ENCODE results near the gene SRPX2. TPM values are rescaled to one million over a fixed set of nuclear protein-coding genes. Genes with fewer than 3 reads are reported as not detected.

Gene SRPX2
- total and polyA plus RNA-seq, 4 donors, result 5.6 to 19.1 (median 10.9) TPM

- no peaks in the 10 kb centered on the region for H3K4me1 ChIP-seq (ENCODE audit: control insufficient read depth in 5 of 5, insufficient read depth in 5 of 5, low read length in 5 of 5)
- ATAC-seq (ENCODE audit: insufficient read depth, low FRiP score) (no peak), DNase-seq (no peak)
- H3K27me3 ChIP-seq (ENCODE audit: control insufficient read depth in 3 of 3, insufficient read depth in 3 of 3, low read length in 2 of 3), result peaks cover 0 to 29% (median 17%) of the 10 kb centered on the region in 3 donors
- H3K9me3 ChIP-seq (ENCODE audit: control insufficient read depth in 4 of 4, insufficient read depth in 3 of 4, low read length in 3 of 4), result no peaks in the 10 kb centered on the region
- WGBS, 2 donors, result 40 to 46% methylated on average over 3 of the region's 3 CpGs
- H3K4me3 ChIP-seq, result no peak overlapping the region
- H3K27ac ChIP-seq (ENCODE audit: low read depth in 1 of 2, low read length in 1 of 2), result no peak overlapping the region
- TF ChIP-seq CTCF (IDR thresholded peaks at IDR 0.05; ENCODE audit: control extremely low read depth, extremely low read depth), result no peak
- no peaks in the 10 kb centered on the region for H3K36me3 ChIP-seq (ENCODE audit: control insufficient read depth in 4 of 4, insufficient read depth in 4 of 4, low read length in 4 of 4)
- no peak overlapping the region for H3K9ac ChIP-seq (ENCODE audit: insufficient read depth in 1 of 2, low read length in 2 of 2)
Measured at GRCh38 chrX:100704581-100705203, 60.7 kb downstream of the SRPX2 start.

DNA sequence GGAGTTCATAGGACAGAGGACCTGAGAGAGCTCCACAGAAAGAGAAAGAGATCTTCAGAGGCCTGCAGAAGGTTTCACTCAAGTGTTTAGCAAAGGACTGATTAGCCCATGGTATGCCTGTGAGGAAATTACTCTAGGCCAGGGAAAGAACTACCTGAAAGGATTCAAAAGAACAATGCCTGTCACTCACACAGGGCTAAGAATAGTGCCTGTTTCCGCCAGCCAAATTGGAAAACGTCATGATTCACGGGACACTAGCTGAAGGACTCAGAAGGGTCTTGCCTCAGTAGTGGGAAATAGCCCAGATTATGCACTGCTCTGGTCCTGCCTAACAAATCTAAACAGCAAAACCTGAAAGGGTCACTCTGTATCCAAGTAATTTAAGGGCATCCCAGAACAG lies 66.8 kb downstream of the SRPX2 start:
- peaks cover 0 to 10% (median 5%) of the 10 kb centered on the region in 3 donors for H3K27me3 ChIP-seq (ENCODE audit: control insufficient read depth in 3 of 3, insufficient read depth in 3 of 3, low read length in 2 of 3)
- H3K9ac ChIP-seq (ENCODE audit: insufficient read depth in 1 of 2, low read length in 2 of 2), result no peak overlapping the region
- no peak overlapping the region for H3K4me3 ChIP-seq
- no peaks in the 10 kb centered on the region for H3K36me3 ChIP-seq (ENCODE audit: control insufficient read depth in 4 of 4, insufficient read depth in 4 of 4, low read length in 4 of 4)
- no peak overlapping the region for H3K27ac ChIP-seq (ENCODE audit: low read depth in 1 of 2, low read length in 1 of 2)
- no peaks in the 10 kb centered on the region for H3K4me1 ChIP-seq (ENCODE audit: control insufficient read depth in 5 of 5, insufficient read depth in 5 of 5, low read length in 5 of 5)
- no peak for TF ChIP-seq CTCF (IDR thresholded peaks at IDR 0.05; ENCODE audit: control extremely low read depth, extremely low read depth)
- peak in 1 of 3 donors; percentile 9 for DNase-seq
- WGBS, 2 donors, result 46 to 71% methylated on average over 3 of the region's 3 CpGs
- no peaks in the 10 kb centered on the region for H3K9me3 ChIP-seq (ENCODE audit: control insufficient read depth in 4 of 4, insufficient read depth in 3 of 4, low read length in 3 of 4)
- no peak for ATAC-seq (ENCODE audit: insufficient read depth, low FRiP score)

- TF ChIP-seq CTCF (IDR thresholded peaks at IDR 0.05; ENCODE audit: control extremely low read depth, extremely low read depth), result no peak
- Histone ChIP-seq H3K27me3 (ENCODE audit: control insufficient read depth in 3 of 3, insufficient read depth in 3 of 3, low read length in 2 of 3) (peaks cover 0 to 14% (median 4%) of the 10 kb centered on the region in 3 donors), H3K4me1 (ENCODE audit: control insufficient read depth in 5 of 5, insufficient read depth in 5 of 5, low read length in 5 of 5) (no peaks in the 10 kb centered on the region), H3K9ac (ENCODE audit: insufficient read depth in 1 of 2, low read length in 2 of 2) (no peak overlapping the region), H3K4me3 (no peak overlapping the region), H3K9me3 (ENCODE audit: control insufficient read depth in 4 of 4, insufficient read depth in 3 of 4, low read length in 3 of 4) (no peaks in the 10 kb centered on the region), H3K36me3 (ENCODE audit: control insufficient read depth in 4 of 4, insufficient read depth in 4 of 4, low read length in 4 of 4) (no peaks in the 10 kb centered on the region), H3K27ac (ENCODE audit: low read depth in 1 of 2, low read length in 1 of 2) (no peak overlapping the region)
- DNase-seq (no peak), ATAC-seq (ENCODE audit: insufficient read depth, low FRiP score) (no peak)
- 82 to 91% methylated on average over 8 of the region's 8 CpGs for WGBS, 2 donors
Measured at GRCh38 chrX:100717363-100717762, 73.4 kb downstream of the SRPX2 start.

DNA sequence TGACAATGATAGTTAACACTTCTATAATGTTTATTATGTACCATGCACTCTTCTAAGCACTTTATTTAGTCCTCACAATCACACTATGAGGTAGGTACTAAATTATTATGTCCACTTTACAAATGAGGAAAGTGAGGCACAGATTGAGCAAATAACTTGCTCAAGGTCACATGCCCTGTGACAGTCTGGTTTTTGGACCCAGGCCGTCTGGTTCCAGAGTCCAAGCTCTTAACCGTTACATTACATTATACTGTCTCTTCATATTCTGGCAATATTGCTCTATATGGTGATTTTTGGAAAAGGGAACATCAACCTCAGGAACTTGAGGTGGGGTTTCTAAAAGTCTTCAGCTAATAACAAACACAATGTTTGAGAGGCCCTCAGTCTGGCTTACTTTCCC lies 75.1 kb downstream of the SRPX2 start:
- no peaks in the 10 kb centered on the region for H3K4me1 ChIP-seq (ENCODE audit: control insufficient read depth in 5 of 5, insufficient read depth in 5 of 5, low read length in 5 of 5)
- DNase-seq (no peak), ATAC-seq (ENCODE audit: insufficient read depth, low FRiP score) (no peak)
- H3K36me3 ChIP-seq (ENCODE audit: control insufficient read depth in 4 of 4, insufficient read depth in 4 of 4, low read length in 4 of 4), result no peaks in the 10 kb centered on the region
- no peak overlapping the region for H3K9ac ChIP-seq (ENCODE audit: insufficient read depth in 1 of 2, low read length in 2 of 2)
- 81 to 93% methylated on average over 2 of the region's 2 CpGs for WGBS, 2 donors
- H3K4me3 ChIP-seq, result no peak overlapping the region
- no peaks in the 10 kb centered on the region for H3K9me3 ChIP-seq (ENCODE audit: control insufficient read depth in 4 of 4, insufficient read depth in 3 of 4, low read length in 3 of 4)
- no peak for TF ChIP-seq CTCF (IDR thresholded peaks at IDR 0.05; ENCODE audit: control extremely low read depth, extremely low read depth)
- peaks cover 0 to 11% (median 4%) of the 10 kb centered on the region in 3 donors for H3K27me3 ChIP-seq (ENCODE audit: control insufficient read depth in 3 of 3, insufficient read depth in 3 of 3, low read length in 2 of 3)
- no peak overlapping the region for H3K27ac ChIP-seq (ENCODE audit: low read depth in 1 of 2, low read length in 1 of 2)
